ENCODE results near the gene ZCCHC4. TPM values are rescaled to one million over a fixed set of nuclear protein-coding genes. Genes with fewer than 3 reads are reported as not detected.
"Not testable (repeated sequence)": the region's sequence is repeated elsewhere in the genome, so short reads cannot be mapped to it uniquely, and the experiment has no call there.

ZCCHC4 gene
- total RNA-seq, 2 donors from 2014 or later = 8.1 to 14.1 TPM

GRCh38 chr4:25367004-25367621 lies 54.5 kb downstream of the ZCCHC4 start:
- H3K4me1 ChIP-seq (ENCODE audit: control insufficient read depth in 1 of 2, low read depth in 2 of 2) = no peaks in the 10 kb centered on the region
- no peaks in the 10 kb centered on the region for H3K36me3 ChIP-seq
- H3K27ac ChIP-seq = no peak overlapping the region
- DNase-seq (ENCODE audit: low spot score) (no peak), ATAC-seq (ENCODE audit: insufficient number of reproducible peaks, low FRiP score, low read depth) (no peak)
- peak; percentile 47 for TF ChIP-seq CTCF (IDR thresholded peaks at IDR 0.05)
- no peak overlapping the region for H3K4me3 ChIP-seq
- no peaks in the 10 kb centered on the region for H3K27me3 ChIP-seq (replicated peaks; ENCODE audit: insufficient read depth)
- H3K9me3 ChIP-seq = no peaks in the 10 kb centered on the region

GRCh38 chr4:25367877-25368276 lies 55.3 kb downstream of the ZCCHC4 start:
- no peaks in the 10 kb centered on the region for H3K9me3 ChIP-seq
- no peaks in the 10 kb centered on the region for H3K4me1 ChIP-seq (ENCODE audit: control insufficient read depth in 1 of 2, low read depth in 2 of 2)
- no peak overlapping the region for H3K4me3 ChIP-seq
- TF ChIP-seq CTCF (IDR thresholded peaks at IDR 0.05) = no peak
- ATAC-seq (ENCODE audit: insufficient number of reproducible peaks, low FRiP score, low read depth) (no peak), DNase-seq (ENCODE audit: low spot score) (no peak)
- H3K27me3 ChIP-seq (replicated peaks; ENCODE audit: insufficient read depth) = no peaks in the 10 kb centered on the region
- H3K27ac ChIP-seq = no peak overlapping the region
- H3K36me3 ChIP-seq = no peaks in the 10 kb centered on the region

DNA sequence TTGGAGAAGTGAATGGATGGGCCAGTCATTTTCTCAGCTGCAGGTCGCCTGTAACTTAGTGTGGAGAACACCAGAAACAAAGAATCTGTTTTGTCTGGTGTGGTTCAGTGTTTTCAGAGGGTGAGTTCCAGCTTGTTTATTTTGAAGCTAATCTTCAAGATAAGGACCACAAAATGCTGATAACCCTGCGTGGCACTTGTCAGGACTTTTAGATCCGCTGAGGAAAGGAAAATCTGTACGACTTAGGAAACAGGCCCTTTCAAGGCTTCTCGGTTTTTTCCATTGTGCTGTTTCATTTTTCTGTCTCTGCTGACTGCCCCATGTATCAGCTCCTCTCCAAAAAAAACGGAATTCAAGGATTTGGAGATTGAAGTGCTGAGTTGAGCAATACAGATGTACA lies 55.7 kb downstream of the ZCCHC4 start:
- no peak for TF ChIP-seq CTCF (IDR thresholded peaks at IDR 0.05)
- no peaks in the 10 kb centered on the region for H3K36me3 ChIP-seq
- H3K27me3 ChIP-seq (replicated peaks; ENCODE audit: insufficient read depth) = no peaks in the 10 kb centered on the region
- H3K27ac ChIP-seq = no peak overlapping the region
- H3K4me1 ChIP-seq (ENCODE audit: control insufficient read depth in 1 of 2, low read depth in 2 of 2) = no peaks in the 10 kb centered on the region
- DNase-seq (ENCODE audit: low spot score) = no peak
- H3K9me3 ChIP-seq = no peaks in the 10 kb centered on the region
- ATAC-seq (ENCODE audit: insufficient number of reproducible peaks, low FRiP score, low read depth) = no peak
- H3K4me3 ChIP-seq = no peak overlapping the region

GRCh38 chr4:25370242-25370641 lies 57.7 kb downstream of the ZCCHC4 start:
- no peak for TF ChIP-seq CTCF (IDR thresholded peaks at IDR 0.05)
- no peak overlapping the region for H3K27ac ChIP-seq
- no peaks in the 10 kb centered on the region for H3K27me3 ChIP-seq (replicated peaks; ENCODE audit: insufficient read depth)
- no peaks in the 10 kb centered on the region for H3K4me1 ChIP-seq (ENCODE audit: control insufficient read depth in 1 of 2, low read depth in 2 of 2)
- H3K9me3 ChIP-seq = no peaks in the 10 kb centered on the region
- ATAC-seq (ENCODE audit: insufficient number of reproducible peaks, low FRiP score, low read depth) (no peak), DNase-seq (ENCODE audit: low spot score) (no peak)
- no peaks in the 10 kb centered on the region for H3K36me3 ChIP-seq
- no peak overlapping the region for H3K4me3 ChIP-seq

- not testable (repeated sequence) for H3K4me3 ChIP-seq; ATAC-seq (ENCODE audit: insufficient number of reproducible peaks, low FRiP score, low read depth); H3K27me3 ChIP-seq (replicated peaks; ENCODE audit: insufficient read depth); H3K27ac ChIP-seq; H3K36me3 ChIP-seq; DNase-seq (ENCODE audit: low spot score); H3K9me3 ChIP-seq; H3K4me1 ChIP-seq (ENCODE audit: control insufficient read depth in 1 of 2, low read depth in 2 of 2)
Observed at GRCh38 chr4:25372549-25372948, 60.0 kb downstream of the ZCCHC4 start.
